GM15510 (cell line): Measurements from ENCODE around the gene RBMS3.

Experiments used
- POLR2A ChIP-seq: IDR thresholded peaks from 3 replicates; pipeline ENCODE4 v1.6.1; 2011; ENCODE audit warnings: borderline replicate concordance; ENCODE audit not compliant: insufficient read length; ENCODE audit errors: extremely low read depth

RBMS3 gene

GRCh38 chr3:29335943-29336342 is 55.1 kb downstream of the RBMS3 start:
- TF ChIP-seq POLR2A: no peak

DNA sequence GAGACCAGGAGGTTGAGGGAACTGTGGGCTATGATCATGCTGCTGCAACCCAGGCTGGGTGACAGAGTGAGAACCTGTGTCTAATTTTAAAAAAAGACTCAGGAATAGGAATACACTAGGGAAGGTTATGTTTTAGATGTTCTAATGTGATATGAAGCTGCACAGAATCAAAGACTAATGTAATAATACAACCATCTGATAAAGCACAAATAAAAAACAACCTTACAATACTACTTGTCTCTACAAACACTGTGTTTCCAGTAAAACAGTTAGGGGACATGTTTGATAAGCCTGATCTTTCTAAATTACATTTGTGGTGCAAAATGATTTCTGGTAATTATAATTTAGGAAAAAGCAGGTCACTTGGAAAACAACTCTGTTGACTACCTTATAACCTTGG is 56.7 kb downstream of the RBMS3 start:
- TF ChIP-seq POLR2A: no peak

- TF ChIP-seq POLR2A: no peak
Observed at GRCh38 chr3:29338377-29338776, 57.5 kb downstream of the RBMS3 start.

DNA sequence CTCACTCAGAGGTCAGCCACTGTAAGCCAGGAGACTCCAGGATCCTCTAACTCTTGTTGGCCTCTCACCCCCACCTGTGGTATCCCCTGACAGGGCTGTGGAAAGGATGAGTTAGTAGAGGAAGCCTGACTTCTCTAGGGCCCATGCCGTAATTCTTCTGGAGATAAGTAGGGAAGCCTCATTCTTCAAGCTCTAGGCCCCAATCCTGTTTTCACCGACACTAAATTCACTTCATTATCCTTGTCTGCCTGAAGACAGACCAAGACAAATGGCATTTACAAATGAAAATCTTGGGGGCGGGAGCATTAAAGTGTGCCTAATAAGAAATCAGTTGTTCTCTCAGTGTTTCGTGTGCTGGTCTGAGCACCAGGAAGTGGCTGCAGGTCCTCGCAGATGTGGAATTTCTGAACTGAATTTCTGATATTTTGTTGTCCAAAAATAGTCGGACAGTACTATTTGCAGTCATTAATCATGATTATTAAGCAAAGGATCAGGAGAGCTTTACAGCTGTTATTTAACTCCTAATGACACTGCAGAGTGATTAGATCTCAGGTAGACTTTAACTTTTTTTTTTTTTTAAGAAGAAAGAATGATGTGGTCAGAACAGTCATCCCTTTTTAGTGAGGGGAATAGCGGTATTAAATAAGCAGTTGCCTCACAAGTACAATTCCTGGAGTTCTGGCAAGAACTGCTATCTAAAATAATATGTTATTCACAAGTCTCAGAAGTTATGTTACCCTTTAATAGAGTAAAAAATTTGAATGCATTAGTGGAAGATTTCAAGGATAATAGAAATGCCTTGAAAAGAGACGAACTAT is 58.4 kb downstream of the RBMS3 start:
- no peak for TF ChIP-seq POLR2A

DNA sequence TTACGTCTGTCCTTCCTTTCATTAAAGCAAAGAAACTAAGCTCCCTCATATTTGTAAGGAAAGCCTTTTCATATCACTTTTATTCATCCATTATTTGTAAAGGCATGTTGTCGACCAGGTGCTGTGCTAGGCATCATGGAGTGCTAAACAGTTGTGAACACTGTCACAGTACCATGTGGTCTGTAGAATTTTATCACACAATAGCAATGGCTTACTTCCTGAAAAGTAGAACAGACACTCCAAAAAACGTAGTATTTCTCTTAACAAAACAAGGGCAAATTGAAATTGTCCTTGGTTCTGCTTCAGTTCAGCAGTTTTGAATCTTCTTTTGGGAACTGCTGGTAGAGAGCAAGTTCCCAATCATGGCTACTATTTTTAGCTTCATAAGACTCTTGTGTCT is 63.3 kb downstream of the RBMS3 start:
- TF ChIP-seq POLR2A: no peak

- no peak for TF ChIP-seq POLR2A
Observed at GRCh38 chr3:29344935-29345334, 64.1 kb downstream of the RBMS3 start.

GRCh38 chr3:29345516-29346300 is 64.8 kb downstream of the RBMS3 start:
- TF ChIP-seq POLR2A: no peak

DNA sequence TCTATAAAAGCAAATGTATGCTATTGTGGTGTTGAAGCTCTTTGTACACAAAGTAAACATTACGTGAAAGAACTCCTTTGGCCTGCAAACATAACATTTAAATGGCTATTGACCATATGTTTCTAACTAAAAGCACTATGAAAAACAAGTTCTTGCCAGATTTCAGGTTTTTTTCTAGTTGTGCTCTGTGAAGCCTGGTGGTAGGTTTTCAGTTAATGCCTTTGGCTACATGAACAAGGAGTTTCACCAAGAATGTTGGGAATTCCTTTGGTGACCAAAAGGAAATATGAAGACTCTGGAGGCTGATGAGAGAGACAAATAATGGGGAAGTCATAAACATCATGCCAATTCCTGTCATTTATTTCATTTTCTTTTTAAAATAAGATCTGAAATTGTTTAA is 66.0 kb downstream of the RBMS3 start:
- TF ChIP-seq POLR2A: no peak

DNA sequence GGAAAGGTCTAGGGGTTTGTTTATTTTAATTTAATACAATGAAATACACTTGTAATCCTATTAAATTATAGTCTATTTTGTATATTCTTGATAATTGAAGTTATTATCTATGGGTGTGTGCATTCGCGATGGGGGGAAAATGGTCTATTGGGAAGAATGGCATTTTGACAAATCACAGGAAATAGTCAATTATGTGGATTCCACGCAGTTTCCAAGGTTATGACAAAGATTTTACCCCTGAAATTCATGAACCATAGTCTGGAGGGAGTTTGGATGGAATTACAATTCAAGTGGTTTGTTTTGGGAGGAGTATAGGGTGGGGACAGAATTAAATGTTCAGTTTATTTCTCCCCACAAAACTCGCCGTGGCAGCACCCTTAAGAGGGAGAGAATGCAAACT is 66.5 kb downstream of the RBMS3 start:
- TF ChIP-seq POLR2A: no peak

DNA sequence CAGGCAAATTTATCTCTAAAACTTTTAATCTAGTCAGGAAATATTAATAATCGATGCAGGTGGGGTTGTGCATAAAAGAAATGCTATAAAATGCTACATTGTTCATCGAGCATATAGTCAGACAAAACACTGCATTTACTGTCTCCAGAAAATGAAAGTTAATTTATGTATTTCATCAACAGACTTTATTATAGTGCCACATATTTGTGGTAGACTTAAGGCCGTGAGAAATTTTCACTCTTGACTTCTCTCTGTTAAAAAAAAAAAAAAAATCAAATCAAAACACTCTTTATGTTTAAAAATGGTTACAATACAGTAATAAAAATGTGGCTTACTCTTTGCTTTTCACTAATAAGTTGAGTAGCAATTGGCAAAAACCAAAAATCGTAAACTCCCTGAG is 67.4 kb downstream of the RBMS3 start:
- no peak for TF ChIP-seq POLR2A

DNA sequence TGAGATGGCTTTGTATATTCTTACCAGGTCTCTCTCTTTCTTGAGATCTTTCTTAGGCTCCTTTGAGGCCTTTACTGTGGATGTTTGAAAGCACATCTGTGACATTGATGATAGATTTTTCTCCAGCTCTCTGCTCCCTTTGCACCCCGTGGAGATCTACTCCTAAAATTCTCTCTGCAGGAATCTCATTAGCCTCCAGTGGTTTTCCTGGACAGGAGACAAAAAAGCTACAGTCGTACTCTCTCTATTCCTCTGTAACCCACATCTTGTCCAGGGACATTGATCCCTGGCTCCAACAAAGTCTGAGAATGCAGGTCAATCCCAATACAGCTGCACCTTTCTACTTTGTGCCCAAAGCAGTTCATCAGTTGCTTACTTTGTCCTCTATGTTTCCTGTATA is 68.2 kb downstream of the RBMS3 start:
- TF ChIP-seq POLR2A: no peak

DNA sequence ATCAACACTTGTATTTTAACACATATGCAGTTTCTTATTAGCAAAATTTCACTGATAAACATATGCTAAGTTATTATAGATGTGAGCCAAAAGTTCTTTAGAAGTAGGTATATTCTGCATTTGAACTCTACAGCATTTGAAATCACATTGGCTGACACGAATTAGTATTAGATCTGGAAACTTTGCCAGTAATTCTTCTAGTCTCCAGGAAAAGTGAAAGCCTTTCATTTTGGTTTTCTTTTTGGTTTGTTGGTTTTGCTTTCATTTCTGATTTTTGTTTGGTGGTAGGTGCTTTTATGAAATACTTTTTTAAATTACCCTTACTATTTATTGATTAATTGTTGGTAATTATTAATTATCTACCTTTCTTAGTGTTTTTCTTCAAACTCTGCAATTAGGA is 72.9 kb downstream of the RBMS3 start:
- TF ChIP-seq POLR2A: no peak

GRCh38 chr3:29354894-29355293 is 74.0 kb downstream of the RBMS3 start:
- no peak for TF ChIP-seq POLR2A

DNA sequence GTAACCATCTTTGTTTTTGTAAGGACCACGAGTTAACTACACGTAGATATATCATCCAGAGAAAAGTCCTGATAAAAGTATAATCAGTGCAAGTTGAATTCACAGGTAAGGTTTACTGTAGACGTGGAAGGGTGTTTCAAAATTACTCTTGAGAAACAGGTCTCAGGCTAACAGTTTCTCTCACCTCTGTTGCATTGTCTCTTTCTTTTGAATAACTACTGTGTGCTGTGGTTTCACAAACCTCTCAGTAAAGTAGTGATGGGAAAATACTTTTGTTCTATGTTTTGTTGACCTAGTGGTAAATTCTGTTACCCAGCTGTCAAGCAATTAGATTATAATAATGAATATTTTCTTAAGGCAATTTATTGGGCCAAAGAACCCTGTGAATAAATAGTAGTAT is 75.2 kb downstream of the RBMS3 start:
- TF ChIP-seq POLR2A: no peak

GRCh38 chr3:29363110-29363509 is 82.2 kb downstream of the RBMS3 start:
- TF ChIP-seq POLR2A: no peak

DNA sequence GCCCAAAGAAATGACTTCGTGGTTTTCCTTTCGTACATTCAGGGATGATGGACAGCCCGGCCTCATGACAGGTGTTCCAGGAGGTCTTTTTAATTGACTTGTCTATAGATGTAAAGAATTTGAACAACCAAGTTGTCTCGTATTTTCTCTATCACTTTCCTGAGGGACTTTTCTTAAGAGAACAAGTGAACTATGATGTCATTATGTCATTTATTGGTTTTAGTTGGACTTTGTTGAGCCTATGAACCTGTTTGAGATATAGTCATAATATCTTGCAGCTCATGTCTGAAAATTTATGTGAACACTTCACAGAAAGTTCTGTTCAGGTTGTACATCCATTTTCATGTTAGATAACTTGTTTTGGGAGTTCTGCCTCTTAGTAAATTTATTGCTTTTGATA is 89.2 kb downstream of the RBMS3 start:
- TF ChIP-seq POLR2A: no peak

GRCh38 chr3:29370476-29371420 is 89.9 kb downstream of the RBMS3 start:
- no peak for TF ChIP-seq POLR2A
